SH-SY5Y (cell line): ENCODE measurements around the gene CTTNBP2NL.

Source experiments
- GATA2 ChIP-seq: IDR thresholded peaks from 2 replicates; pipeline ENCODE4 v1.6.1; 2011; ENCODE audit warnings: mild to moderate bottlenecking, low read depth, low read length
- GATA3 ChIP-seq: IDR thresholded peaks from 2 replicates; pipeline ENCODE4 v1.6.1; 2011; ENCODE audit warnings: low read depth, mild to moderate bottlenecking, low read length, moderate library complexity

GRCh38 chr1:112502826-112503225 is 106.8 kb downstream of the CTTNBP2NL start:
- TF ChIP-seq GATA2 = no peak
- TF ChIP-seq GATA3 = no peak
